Parietal lobe (tissue), 2 donors: Measurements from ENCODE around the gene MCOLN1. TPM values are rescaled to one million over a fixed set of nuclear protein-coding genes. Genes with fewer than 3 reads are reported as not detected.

Experiments
- small RNA-seq: library from RNA; depleted of rRNA; stranded (forward); fragments of <200 nt; gene quantifications from one replicate; pipeline ENCODE3, GENCODE V24; 2014; ENCODE audit warnings: low replicate concordance
- total RNA-seq: library from RNA; depleted of rRNA; stranded (reverse); fragments of >200 nt; gene quantifications from one replicate; pipeline ENCODE4 v1.2.3, GENCODE V29; 2014

The MCOLN1 gene
- total RNA-seq: 13.1 TPM

GRCh38 chr19:7522072-7522922 is at the start of gene MCOLN1:
TSS of gene MCOLN1 (plus strand) at chr19:7522624. CDS start at chr19:7522751, 127 bp downstream.

GRCh38 chr19:7488736-7489353 is 33.6 kb upstream of the MCOLN1 start, which contains the start of gene PEX11G:
TSS of gene PEX11G (minus strand) at chr19:7489035. CDS start at chr19:7489010, 25 bp downstream.

GRCh38 chr19:7515645-7516151 is 6.7 kb upstream of the MCOLN1 start, which contains the start of gene ZNF358:
TSS of gene ZNF358 (plus strand) at chr19:7516103. CDS start at chr19:7519243, 3,140 bp downstream.

GRCh38 chr19:7535047-7535997 is 12.9 kb downstream of the MCOLN1 start, which contains the start of gene PNPLA6:
TSS of gene PNPLA6 (plus strand) at chr19:7535717. CDS start at chr19:7535789, 72 bp downstream.

Small RNA genes lying within 50 kb of the gene (small RNA-seq; reads per million reads assigned to genes)
- gene AC008878.2: not detected

Other genes starting within 250 kb of the MCOLN1 start
- 136 TPM for gene INSR, start 228.2 kb upstream of the MCOLN1 start, total RNA-seq
- 31.0 TPM for gene ARHGEF18, start 173.7 kb upstream of the MCOLN1 start, total RNA-seq
- gene PEX11G, start 33.6 kb upstream of the MCOLN1 start, total RNA-seq: 0.94 TPM
- gene ZNF358, start 6.5 kb upstream of the MCOLN1 start, total RNA-seq: 14.7 TPM
- gene PNPLA6, start 13.1 kb downstream of the MCOLN1 start, total RNA-seq: 57.9 TPM
- 28.2 TPM for gene CAMSAP3, start 73.2 kb downstream of the MCOLN1 start, total RNA-seq
- gene XAB2, start 106.9 kb downstream of the MCOLN1 start, total RNA-seq: 32.9 TPM
- 23.2 TPM for gene PET100, start 107.2 kb downstream of the MCOLN1 start, total RNA-seq
- gene PCP2, start 111.1 kb downstream of the MCOLN1 start, total RNA-seq: not detected
- 3.4 TPM for gene STXBP2, start 114.5 kb downstream of the MCOLN1 start, total RNA-seq
- not detected for gene RETN, start 146.4 kb downstream of the MCOLN1 start, total RNA-seq
- gene MCEMP1, start 154.5 kb downstream of the MCOLN1 start, total RNA-seq: not detected
- 13.1 TPM for gene TRAPPC5, start 158.2 kb downstream of the MCOLN1 start, total RNA-seq
- not detected for gene FCER2, start 179.5 kb downstream of the MCOLN1 start, total RNA-seq
- gene CLEC4G, start 209.5 kb downstream of the MCOLN1 start, total RNA-seq: not detected
- gene CD209, start 224.9 kb downstream of the MCOLN1 start, total RNA-seq: not detected
- not detected for gene CLEC4M, start 240.6 kb downstream of the MCOLN1 start, total RNA-seq